Fibroblast of villous mesenchyme (primary cell): ENCODE data around the gene PGLYRP3. TPM values are rescaled to one million over a fixed set of nuclear protein-coding genes. Genes with fewer than 3 reads are reported as not detected.
A peak's percentile ranks its signal among the peaks of the same experiment; 100 is the strongest.

Experiments used
- DNase-seq: peaks from one replicate; pipeline ENCODE4 v3.0.0-alpha.2; 2010; ENCODE audit warnings: low read depth
- H3K4me3 ChIP-seq: 2 replicates; pipeline ENCODE4 v1.5.1; 2011; ENCODE audit warnings: low read depth, mild to moderate bottlenecking, low read length
- total RNA-seq: library from RNA; depleted of rRNA; stranded (reverse); fragments of >200 nt; gene quantifications from 2 replicates; pipeline ENCODE4 v1.2.3, GENCODE V29; 2012
- TF ChIP-seq, protein P1 (sequence below): IDR thresholded peaks from 2 replicates; pipeline ENCODE4 v1.5.1; 2012; ENCODE audit warnings: low read depth, mild to moderate bottlenecking, low read length; ENCODE audit not compliant: insufficient read depth

PGLYRP3 gene
- total RNA-seq, 1 donor: not detected

DNA sequence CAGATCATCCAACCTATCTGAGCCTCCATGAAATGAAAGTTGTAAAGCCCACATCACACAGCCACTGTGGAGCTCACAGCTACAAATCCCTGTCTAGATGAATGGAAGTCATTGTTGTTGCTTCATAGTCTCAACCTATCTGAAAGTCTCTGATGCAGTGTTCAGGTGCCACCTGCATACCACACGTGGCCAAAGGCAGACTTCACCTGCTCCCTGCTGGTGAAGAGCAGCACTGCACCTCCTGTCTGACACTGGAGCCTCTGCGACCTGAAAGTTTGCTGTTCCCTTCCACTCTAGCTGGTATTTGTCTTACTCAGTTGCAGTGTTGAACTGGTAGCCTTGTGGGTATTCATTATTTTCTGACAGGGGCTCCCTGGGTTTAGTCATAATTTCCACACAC is 34.9 kb downstream of the PGLYRP3 start:
- TF ChIP-seq, protein P1, sequence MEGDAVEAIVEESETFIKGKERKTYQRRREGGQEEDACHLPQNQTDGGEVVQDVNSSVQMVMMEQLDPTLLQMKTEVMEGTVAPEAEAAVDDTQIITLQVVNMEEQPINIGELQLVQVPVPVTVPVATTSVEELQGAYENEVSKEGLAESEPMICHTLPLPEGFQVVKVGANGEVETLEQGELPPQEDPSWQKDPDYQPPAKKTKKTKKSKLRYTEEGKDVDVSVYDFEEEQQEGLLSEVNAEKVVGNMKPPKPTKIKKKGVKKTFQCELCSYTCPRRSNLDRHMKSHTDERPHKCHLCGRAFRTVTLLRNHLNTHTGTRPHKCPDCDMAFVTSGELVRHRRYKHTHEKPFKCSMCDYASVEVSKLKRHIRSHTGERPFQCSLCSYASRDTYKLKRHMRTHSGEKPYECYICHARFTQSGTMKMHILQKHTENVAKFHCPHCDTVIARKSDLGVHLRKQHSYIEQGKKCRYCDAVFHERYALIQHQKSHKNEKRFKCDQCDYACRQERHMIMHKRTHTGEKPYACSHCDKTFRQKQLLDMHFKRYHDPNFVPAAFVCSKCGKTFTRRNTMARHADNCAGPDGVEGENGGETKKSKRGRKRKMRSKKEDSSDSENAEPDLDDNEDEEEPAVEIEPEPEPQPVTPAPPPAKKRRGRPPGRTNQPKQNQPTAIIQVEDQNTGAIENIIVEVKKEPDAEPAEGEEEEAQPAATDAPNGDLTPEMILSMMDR: peak; percentile 43

DNA sequence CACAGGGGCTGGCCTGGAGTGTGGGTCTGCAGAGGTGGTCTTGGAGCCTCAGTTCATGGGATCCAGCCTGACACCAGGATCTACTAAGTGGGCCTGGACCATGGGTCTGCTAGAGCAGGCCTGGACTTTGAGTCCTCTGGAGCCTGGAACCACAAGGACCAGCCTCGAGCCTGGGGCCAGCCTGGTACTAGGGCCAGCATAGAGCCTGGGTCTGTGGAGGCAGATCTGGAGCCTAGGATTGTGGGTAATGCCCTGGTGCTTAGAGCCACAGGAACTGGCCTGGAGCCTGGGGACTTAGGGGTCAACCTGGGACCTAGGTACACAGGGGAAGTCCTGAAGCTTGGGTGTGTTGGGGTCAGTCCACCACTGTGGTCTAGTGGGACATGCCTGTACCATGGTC is 40.6 kb downstream of the PGLYRP3 start:
- TF ChIP-seq, protein P1: no peak
- DNase-seq: no peak
- H3K4me3 ChIP-seq: no peak overlapping the region

More for the DNA sequence above, 34.9 kb downstream of the PGLYRP3 start:
- H3K4me3 ChIP-seq: no peak overlapping the region
- no peak for DNase-seq

GRCh38 chr1:153271711-153272110 is 41.0 kb downstream of the PGLYRP3 start:
- no peak for DNase-seq
- H3K4me3 ChIP-seq: no peak overlapping the region
- TF ChIP-seq, protein P1: no peak

DNA sequence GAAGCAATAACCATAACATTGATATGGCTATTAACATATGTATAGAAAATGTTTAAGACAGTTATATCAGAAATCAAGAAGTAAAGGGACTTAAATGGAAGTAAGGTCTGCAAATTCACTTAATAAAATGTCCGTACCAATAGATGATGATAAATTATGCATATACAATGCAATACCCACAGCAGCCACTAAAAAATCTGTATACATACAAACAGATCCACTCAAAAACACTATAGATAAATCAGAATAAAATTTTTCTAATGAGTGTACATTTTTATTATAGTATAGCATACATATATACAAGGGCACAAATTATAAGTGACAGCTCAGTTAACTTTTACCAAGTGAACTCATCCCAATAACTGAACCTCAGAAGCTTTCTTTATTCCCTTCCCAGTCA is 47.3 kb downstream of the PGLYRP3 start:
- no peak for DNase-seq
- TF ChIP-seq, protein P1: no peak
- no peak overlapping the region for H3K4me3 ChIP-seq

- H3K4me3 ChIP-seq: no peak overlapping the region
- TF ChIP-seq, protein P1: no peak
- no peak for DNase-seq
These were observed 50.1 kb downstream of the PGLYRP3 start for GRCh38 chr1:153262462-153263157.

DNA sequence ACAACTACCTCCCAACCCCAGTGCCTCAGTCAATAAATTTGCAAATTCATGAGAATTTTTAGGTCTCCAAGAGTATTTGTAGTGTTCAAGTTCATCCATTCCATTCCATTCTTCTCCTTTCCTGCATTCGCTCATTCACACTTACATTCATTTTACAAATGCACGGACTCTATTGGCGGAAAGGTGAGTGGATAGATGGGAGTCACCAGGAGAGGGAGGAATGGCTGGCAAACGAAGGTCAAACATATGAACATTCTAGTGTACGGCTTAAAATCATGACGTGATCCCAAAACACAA is 50.7 kb downstream of the PGLYRP3 start:
- no peak overlapping the region for H3K4me3 ChIP-seq
- DNase-seq: no peak
- TF ChIP-seq, protein P1: no peak
